Measurements from ENCODE around the gene RHEB. TPM values are rescaled to one million over a fixed set of nuclear protein-coding genes. Genes with fewer than 3 reads are reported as not detected.

The RHEB gene
- total RNA-seq, 1 donor from 2014 or later, result 143 TPM

DNA sequence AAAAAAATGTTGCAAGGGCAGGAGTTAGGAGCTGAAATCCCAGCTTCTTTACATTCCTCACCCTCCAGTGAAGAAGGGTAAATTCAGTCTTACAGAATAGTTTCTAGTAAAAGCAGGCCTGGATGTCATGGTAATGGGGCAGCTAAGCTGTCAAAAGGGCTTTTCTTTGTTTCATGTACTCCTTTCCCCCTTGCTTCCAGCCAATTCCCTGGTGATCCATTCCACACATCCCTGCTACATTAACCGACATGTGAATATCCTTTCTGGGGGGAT is 36.0 kb downstream of the RHEB start:
- H3K9me3 ChIP-seq (ENCODE audit: insufficient read depth, low read depth, low read length), result no peaks in the 10 kb centered on the region
- peaks cover 17% of the 10 kb centered on the region for H3K4me1 ChIP-seq (ENCODE audit: insufficient read depth, low read length)
- Mint-ChIP-seq H3K4me3 (ENCODE audit: unreplicated experiment) (peak overlapping the region; percentile 21), H3K36me3 (ENCODE audit: low read depth, unreplicated experiment) (peaks cover 20% of the 10 kb centered on the region), H3K27ac (ENCODE audit: unreplicated experiment) (no peak overlapping the region), H3K4me1 (ENCODE audit: low read depth, unreplicated experiment) (peaks cover 22% of the 10 kb centered on the region), H3K27me3 (ENCODE audit: low read depth, unreplicated experiment) (no peaks in the 10 kb centered on the region), H3K9me3 (ENCODE audit: unreplicated experiment) (no peaks in the 10 kb centered on the region)
- DNase-seq (ENCODE audit: low read depth) (no peak), FAIRE-seq (no peak)
- H3K27me3 ChIP-seq (ENCODE audit: insufficient read depth, low read length), result no peaks in the 10 kb centered on the region
- peaks cover 28% of the 10 kb centered on the region for H3K36me3 ChIP-seq (ENCODE audit: insufficient read depth, low read length)
- no peak overlapping the region for H3K4me3 ChIP-seq (ENCODE audit: insufficient read depth, low read depth, low read length)
- peaks cover 82% of the 10 kb centered on the region for H3K79me2 ChIP-seq (ENCODE audit: insufficient read depth, low read length)
- H4K20me1 ChIP-seq (ENCODE audit: insufficient read depth, low read length), result peaks cover 51% of the 10 kb centered on the region
- no peak overlapping the region for H3K9ac ChIP-seq (ENCODE audit: low read length)
- TF ChIP-seq, protein P1, sequence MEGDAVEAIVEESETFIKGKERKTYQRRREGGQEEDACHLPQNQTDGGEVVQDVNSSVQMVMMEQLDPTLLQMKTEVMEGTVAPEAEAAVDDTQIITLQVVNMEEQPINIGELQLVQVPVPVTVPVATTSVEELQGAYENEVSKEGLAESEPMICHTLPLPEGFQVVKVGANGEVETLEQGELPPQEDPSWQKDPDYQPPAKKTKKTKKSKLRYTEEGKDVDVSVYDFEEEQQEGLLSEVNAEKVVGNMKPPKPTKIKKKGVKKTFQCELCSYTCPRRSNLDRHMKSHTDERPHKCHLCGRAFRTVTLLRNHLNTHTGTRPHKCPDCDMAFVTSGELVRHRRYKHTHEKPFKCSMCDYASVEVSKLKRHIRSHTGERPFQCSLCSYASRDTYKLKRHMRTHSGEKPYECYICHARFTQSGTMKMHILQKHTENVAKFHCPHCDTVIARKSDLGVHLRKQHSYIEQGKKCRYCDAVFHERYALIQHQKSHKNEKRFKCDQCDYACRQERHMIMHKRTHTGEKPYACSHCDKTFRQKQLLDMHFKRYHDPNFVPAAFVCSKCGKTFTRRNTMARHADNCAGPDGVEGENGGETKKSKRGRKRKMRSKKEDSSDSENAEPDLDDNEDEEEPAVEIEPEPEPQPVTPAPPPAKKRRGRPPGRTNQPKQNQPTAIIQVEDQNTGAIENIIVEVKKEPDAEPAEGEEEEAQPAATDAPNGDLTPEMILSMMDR (IDR thresholded peaks at IDR 0.05; ENCODE audit: insufficient read depth, low read depth, low read length), result no peak
- TF ChIP-seq EZH2 (IDR thresholded peaks at IDR 0.05; ENCODE audit: insufficient read depth, low read length), result no peak
- no peak overlapping the region for H3K4me2 ChIP-seq (ENCODE audit: low read length)
- no peak overlapping the region for H2AFZ ChIP-seq (ENCODE audit: low read depth, low read length)
- H3K27ac ChIP-seq (ENCODE audit: low read depth, low read length), result no peak overlapping the region

DNA sequence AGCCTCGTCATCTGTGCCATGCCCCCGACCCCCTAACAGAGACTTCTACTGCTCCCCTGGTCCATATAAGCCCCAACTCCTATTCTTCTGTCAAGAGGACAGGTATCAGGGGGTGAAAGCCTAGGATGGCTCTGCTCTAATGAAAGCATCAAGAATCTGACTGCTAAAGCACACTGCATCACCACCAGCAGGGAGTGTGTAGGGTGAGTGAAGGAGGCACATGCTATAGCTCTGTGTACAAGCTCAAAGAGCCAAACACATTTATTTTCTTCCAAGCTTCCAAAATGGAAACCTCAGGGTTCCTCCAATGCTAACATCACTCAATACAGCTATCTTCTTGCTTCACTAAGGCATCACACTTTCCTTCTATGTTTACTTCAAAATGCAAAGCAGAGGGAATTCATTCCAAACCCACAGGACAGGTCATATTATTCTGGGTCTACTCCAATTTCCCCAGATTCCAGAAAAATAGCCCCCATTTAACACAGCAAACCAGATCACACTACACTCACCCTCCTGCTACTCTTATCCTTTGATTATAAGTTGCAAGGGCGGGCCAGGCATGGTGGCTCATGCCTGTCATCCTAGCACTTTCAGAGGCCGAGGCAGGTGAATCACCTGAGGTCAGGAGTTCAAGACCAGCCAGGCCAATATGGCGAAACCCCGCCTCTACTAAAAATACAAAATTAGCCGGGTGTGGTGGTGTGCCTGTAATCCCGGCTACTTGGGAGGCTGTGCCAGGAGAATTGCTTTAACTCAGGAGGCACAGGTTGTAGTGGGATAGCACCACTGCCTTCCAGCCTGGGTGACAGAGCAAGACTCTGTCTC is 36.6 kb downstream of the RHEB start:
- H3K9me3 Mint-ChIP-seq (ENCODE audit: unreplicated experiment), result no peaks in the 10 kb centered on the region
- Histone ChIP-seq H4K20me1 (ENCODE audit: insufficient read depth, low read length) (peaks cover 51% of the 10 kb centered on the region), H3K79me2 (ENCODE audit: insufficient read depth, low read length) (peaks cover 84% of the 10 kb centered on the region), H3K9me3 (ENCODE audit: insufficient read depth, low read depth, low read length) (no peaks in the 10 kb centered on the region), H3K27ac (ENCODE audit: low read depth, low read length) (no peak overlapping the region), H3K4me2 (ENCODE audit: low read length) (no peak overlapping the region), H3K4me1 (ENCODE audit: insufficient read depth, low read length) (peaks cover 17% of the 10 kb centered on the region), H3K4me3 (ENCODE audit: insufficient read depth, low read depth, low read length) (no peak overlapping the region), H3K27me3 (ENCODE audit: insufficient read depth, low read length) (no peaks in the 10 kb centered on the region), H3K36me3 (ENCODE audit: insufficient read depth, low read length) (peaks cover 28% of the 10 kb centered on the region), H3K9ac (ENCODE audit: low read length) (no peak overlapping the region), H2AFZ (ENCODE audit: low read depth, low read length) (no peak overlapping the region)
- H3K36me3 Mint-ChIP-seq (ENCODE audit: low read depth, unreplicated experiment), result peaks cover 20% of the 10 kb centered on the region
- H3K4me3 Mint-ChIP-seq (ENCODE audit: unreplicated experiment), result no peak overlapping the region
- DNase-seq (ENCODE audit: low read depth) (no peak), FAIRE-seq (no peak)
- H3K4me1 Mint-ChIP-seq (ENCODE audit: low read depth, unreplicated experiment), result peaks cover 22% of the 10 kb centered on the region
- H3K27me3 Mint-ChIP-seq (ENCODE audit: low read depth, unreplicated experiment), result no peaks in the 10 kb centered on the region
- TF ChIP-seq, protein P1 (IDR thresholded peaks at IDR 0.05; ENCODE audit: insufficient read depth, low read depth, low read length), result no peak
- no peak for TF ChIP-seq EZH2 (IDR thresholded peaks at IDR 0.05; ENCODE audit: insufficient read depth, low read length)
- no peak overlapping the region for H3K27ac Mint-ChIP-seq (ENCODE audit: unreplicated experiment)

All from astrocyte (in vitro differentiated cells and primary cell).